Left lung (tissue), 10 donors: ENCODE data around the gene MAP2K4. TPM values are rescaled to one million over a fixed set of nuclear protein-coding genes. Genes with fewer than 3 reads are reported as not detected.

Source experiments
- ATAC-seq: fragments of 200-7000 bp; cut with Tn5 transposase; one replicate; pipeline ENCODE4 v1.9.1; 2020; ENCODE audit warnings: moderate library complexity
- DNase-seq, 4 donors: peaks; one replicate each; pipeline ENCODE4 v3.0.0-alpha.2; 2013 to 2020
- H3K27ac ChIP-seq, 2 donors: fragments of 200-600 bp; sonication (generic) in 1 of 2; one replicate each; pipeline versions ENCODE4 v1.5.0 to v1.8.0; 2020 to 2021
- H3K27me3 ChIP-seq, 2 donors: fragments of 200-600 bp; sonication (generic) in 1 of 2; one replicate each; pipeline versions ENCODE4 v1.5.0 to v1.8.0; 2020 to 2021
- H3K36me3 ChIP-seq, 2 donors: fragments of 200-600 bp; sonication (generic) in 1 of 2; one replicate each; pipeline versions ENCODE4 v1.5.0 to v1.8.0; 2020 to 2021
- H3K4me1 ChIP-seq, 2 donors: fragments of 200-600 bp; one replicate each; pipeline ENCODE4 v1.8.0; 2021
- H3K4me3 ChIP-seq, 2 donors: fragments of 200-600 bp; sonication (generic) in 1 of 2; one replicate each; pipeline versions ENCODE4 v1.5.0 to v1.8.0; 2020 to 2021; ENCODE audit warnings: mild to moderate bottlenecking in 1 of 2
- H3K9me3 ChIP-seq, 2 donors: fragments of 200-600 bp; sonication (generic) in 1 of 2; one replicate each; pipeline versions ENCODE4 v1.5.0 to v1.8.0; 2020 to 2021
- intact Hi-C, 2 donors: fragments of 100-400 bp; cut with DNase I; formaldehyde crosslinking; loops; one replicate each; pipeline versions ENCODE4 v1.11.2 to v1.14.2; 2022
- polyA plus RNA-seq, 6 donors: library from polyadenylated mRNA; unstranded; fragments of 120-200 nt; gene quantifications; one replicate each; pipeline ENCODE4 v1.2.1, GENCODE V29; 2013; ENCODE audit not compliant: insufficient read length in 6 of 6
- total RNA-seq, 2 donors: library from RNA; stranded (reverse); fragmentation: NEBNext Ultra II Directional; extraction: Animal tissue kit (Norgen Biotek cat#: 25700); gene quantifications; one replicate each; pipeline ENCODE4 v1.2.1, GENCODE V29; 2021
- TF ChIP-seq, protein P1 (sequence below), 2 donors: fragments of 200-600 bp; sonication (generic) in 1 of 2; IDR thresholded peaks; one replicate each; pipeline versions ENCODE4 v1.5.0 to v1.8.0; 2021; ENCODE audit warnings: antibody characterized with exemption in 2 of 2
- donor health status: DM: no; HTN: yes; CAD: no.
- donor health status: DM: no; HTN: no; CAD: no.

The MAP2K4 gene
- total and polyA plus RNA-seq, 8 donors, result 29.4 to 36.7 (median 34.1) TPM

DNA sequence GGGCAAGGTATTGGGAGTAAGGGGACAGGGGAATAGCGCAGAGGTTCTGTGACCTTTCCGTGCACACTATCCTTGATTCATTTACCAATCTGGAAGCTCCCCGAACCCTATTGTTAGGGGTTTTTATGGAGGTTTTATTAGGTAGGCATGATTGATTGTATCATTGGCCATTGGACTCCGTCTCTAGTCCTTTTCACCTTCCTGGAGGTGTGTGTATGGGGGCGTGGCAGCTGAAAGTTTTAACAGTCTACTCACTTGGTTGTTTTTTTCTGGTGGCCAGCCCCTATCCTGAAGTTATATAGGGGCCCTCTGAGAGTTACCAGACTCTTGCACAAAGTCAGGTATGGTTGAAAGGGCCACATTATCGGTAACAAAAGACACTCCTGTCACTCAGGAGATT is 23.0 kb downstream of the MAP2K4 start:
- no peaks in the 10 kb centered on the region for H3K27me3 ChIP-seq
- no peak for ATAC-seq
- intact Hi-C loops, result no loop called here
- DNase-seq, result no peak
- peaks cover 0 to 8% of the 10 kb centered on the region in 2 donors for H3K4me1 ChIP-seq
- TF ChIP-seq, protein P1, sequence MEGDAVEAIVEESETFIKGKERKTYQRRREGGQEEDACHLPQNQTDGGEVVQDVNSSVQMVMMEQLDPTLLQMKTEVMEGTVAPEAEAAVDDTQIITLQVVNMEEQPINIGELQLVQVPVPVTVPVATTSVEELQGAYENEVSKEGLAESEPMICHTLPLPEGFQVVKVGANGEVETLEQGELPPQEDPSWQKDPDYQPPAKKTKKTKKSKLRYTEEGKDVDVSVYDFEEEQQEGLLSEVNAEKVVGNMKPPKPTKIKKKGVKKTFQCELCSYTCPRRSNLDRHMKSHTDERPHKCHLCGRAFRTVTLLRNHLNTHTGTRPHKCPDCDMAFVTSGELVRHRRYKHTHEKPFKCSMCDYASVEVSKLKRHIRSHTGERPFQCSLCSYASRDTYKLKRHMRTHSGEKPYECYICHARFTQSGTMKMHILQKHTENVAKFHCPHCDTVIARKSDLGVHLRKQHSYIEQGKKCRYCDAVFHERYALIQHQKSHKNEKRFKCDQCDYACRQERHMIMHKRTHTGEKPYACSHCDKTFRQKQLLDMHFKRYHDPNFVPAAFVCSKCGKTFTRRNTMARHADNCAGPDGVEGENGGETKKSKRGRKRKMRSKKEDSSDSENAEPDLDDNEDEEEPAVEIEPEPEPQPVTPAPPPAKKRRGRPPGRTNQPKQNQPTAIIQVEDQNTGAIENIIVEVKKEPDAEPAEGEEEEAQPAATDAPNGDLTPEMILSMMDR (IDR thresholded peaks at IDR 0.05), result no peak
- no peak overlapping the region for H3K27ac ChIP-seq
- no peaks in the 10 kb centered on the region for H3K36me3 ChIP-seq
- H3K9me3 ChIP-seq, result no peaks in the 10 kb centered on the region
- no peak overlapping the region for H3K4me3 ChIP-seq

DNA sequence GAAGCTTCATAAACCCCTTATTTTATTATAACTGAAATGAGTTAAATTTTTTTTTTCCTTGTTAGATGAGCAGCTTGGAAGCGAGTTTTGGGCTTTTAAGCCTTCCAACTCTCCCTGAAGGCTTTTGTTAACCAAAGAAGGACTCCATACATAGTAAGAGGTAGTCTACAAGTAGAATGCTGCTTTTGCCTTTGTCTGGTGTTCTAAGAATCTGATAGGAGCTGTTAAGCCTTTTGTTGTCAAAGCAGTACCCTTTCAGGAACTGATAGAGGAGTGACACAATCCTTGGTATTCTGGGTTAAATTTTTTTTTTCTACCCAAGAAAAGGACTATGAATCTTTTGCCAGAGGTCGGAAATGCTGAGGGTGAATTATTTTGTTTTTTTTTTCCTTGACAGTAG is 26.1 kb downstream of the MAP2K4 start:
- Histone ChIP-seq H3K9me3 (no peaks in the 10 kb centered on the region), H3K4me1 (peaks cover 0 to 14% of the 10 kb centered on the region in 2 donors), H3K27me3 (no peaks in the 10 kb centered on the region), H3K27ac (no peak overlapping the region), H3K4me3 (no peak overlapping the region), H3K36me3 (no peaks in the 10 kb centered on the region)
- no peak for ATAC-seq
- intact Hi-C loops, result no loop called here
- no peak for DNase-seq
- TF ChIP-seq, protein P1 (IDR thresholded peaks at IDR 0.05), result no peak

DNA sequence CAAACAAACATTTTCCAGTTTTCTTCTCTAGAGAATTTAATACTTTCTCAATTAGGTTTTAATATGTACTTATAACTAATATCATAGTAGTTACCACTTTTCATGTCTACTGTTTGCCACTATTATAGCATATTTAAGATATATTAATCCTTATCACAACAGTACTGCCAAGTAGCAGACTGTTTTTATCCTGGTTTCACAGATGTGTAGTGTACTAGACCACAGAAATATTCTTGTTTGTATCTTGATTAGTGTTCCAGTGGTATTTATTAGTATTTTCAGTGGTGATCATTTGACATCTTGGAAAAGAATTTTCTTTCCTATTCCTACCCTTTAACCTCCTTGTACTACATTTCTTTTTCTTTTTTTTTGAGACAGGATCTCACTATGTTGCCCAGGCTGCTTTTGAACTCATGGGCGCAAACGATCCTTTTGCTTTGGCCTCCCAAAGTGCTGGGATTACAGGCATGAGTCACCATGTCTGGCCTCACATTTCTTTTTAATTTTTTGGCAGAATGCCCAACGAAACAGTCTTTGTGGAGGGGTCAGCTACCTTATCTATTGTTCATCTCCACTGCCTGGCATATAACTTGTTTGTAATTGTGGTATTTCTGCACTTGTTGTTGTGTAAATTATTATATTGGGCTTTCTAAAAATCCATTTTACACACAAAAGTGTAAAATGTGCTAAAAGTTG is 27.2 kb downstream of the MAP2K4 start:
- Histone ChIP-seq H3K27me3 (no peaks in the 10 kb centered on the region), H3K9me3 (no peaks in the 10 kb centered on the region), H3K27ac (no peak overlapping the region), H3K36me3 (no peaks in the 10 kb centered on the region), H3K4me3 (no peak overlapping the region), H3K4me1 (peaks cover 0 to 14% of the 10 kb centered on the region in 2 donors)
- TF ChIP-seq, protein P1 (IDR thresholded peaks at IDR 0.05), result no peak
- ATAC-seq, result no peak
- intact Hi-C loops, result no loop called here
- no peak for DNase-seq

DNA sequence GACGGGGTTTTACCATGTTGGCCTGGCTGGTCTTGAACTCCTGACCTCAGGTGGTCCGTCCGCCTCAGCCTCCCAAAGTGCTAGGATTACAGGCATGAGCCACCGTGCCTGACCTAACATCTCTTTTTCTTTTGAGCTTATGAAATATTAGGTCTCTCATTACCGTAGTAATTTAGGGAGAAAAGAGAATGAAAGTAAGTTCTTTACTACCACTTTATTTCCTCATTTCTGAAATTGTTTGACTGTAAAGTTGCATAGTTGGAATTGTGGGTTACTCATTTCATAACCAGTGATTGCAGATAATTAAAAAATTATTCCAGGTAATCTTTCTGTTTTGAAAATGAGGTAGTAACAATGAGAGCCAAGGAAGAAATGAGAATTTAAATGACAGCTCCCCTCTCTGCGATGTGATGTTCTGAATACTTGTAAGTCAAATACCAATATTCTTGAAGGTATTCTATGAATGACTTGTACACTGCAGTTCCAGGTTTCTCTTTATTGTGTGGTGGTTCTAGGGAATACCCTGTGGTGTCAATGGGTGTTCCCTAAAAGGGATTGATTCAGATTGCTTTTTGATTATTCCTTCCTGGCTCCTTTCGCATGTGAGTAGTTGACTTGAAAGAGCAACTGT is 28.3 kb downstream of the MAP2K4 start:
- Histone ChIP-seq H3K4me1 (peaks cover 0 to 17% of the 10 kb centered on the region in 2 donors), H3K9me3 (no peaks in the 10 kb centered on the region), H3K27me3 (no peaks in the 10 kb centered on the region), H3K27ac (no peak overlapping the region), H3K36me3 (no peaks in the 10 kb centered on the region), H3K4me3 (no peak overlapping the region)
- DNase-seq, result no peak
- no peak for ATAC-seq
- TF ChIP-seq, protein P1 (IDR thresholded peaks at IDR 0.05), result no peak
- intact Hi-C loops, result no loop called here

DNA sequence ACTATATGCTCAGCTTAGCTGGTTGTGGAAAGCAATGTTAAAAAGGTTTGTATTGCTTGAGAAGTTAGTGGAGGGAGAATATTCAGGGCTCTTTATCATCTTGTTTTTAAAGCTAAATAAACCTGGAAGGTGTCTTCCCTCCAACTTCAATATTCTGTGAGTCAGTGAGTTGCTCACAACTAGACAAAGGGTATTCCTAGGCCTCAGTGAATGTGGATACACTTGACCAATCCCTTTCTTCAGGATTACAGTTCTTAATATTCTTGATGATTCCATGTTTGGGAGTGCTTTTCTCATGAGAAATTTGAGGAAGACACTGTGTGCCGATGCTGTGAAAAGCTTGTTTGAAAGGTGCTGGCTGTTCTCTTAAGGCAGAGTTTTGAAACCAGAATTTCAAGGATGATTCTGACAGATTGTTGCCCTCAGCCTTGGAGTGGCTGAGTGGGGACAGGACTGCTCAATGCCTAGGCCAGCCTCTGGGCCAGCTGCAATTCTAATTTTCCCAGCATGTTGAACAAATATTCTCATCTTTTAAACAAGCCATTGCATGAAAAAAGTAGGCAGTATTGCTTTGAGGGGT is 30.1 kb downstream of the MAP2K4 start:
- intact Hi-C loops, result no loop called here
- DNase-seq (no peak), ATAC-seq (no peak)
- TF ChIP-seq, protein P1 (IDR thresholded peaks at IDR 0.05), result no peak
- H3K36me3 ChIP-seq, result no peaks in the 10 kb centered on the region
- no peaks in the 10 kb centered on the region for H3K27me3 ChIP-seq
- H3K27ac ChIP-seq, result no peak overlapping the region
- no peak overlapping the region for H3K4me3 ChIP-seq
- peaks cover 0 to 17% of the 10 kb centered on the region in 2 donors for H3K4me1 ChIP-seq
- H3K9me3 ChIP-seq, result no peaks in the 10 kb centered on the region
